Mesenchymal stem cell (in vitro differentiated cells and primary cell): ENCODE data around the gene RC3H1.
"Not testable (repeated sequence)": the region's sequence is repeated elsewhere in the genome, so short reads cannot be mapped to it uniquely, and the experiment has no call there.

Source experiments
- DNase-seq: peaks from one replicate; pipeline ENCODE4 v3.0.0-alpha.2; 2013
- H2AFZ ChIP-seq: one replicate; pipeline ENCODE4 v1.6.1; 2013; ENCODE audit warnings: low read depth, mild to moderate bottlenecking, control low read depth, inconsistent platforms, low read length, moderate library complexity
- H2AK5ac ChIP-seq: 2 replicates; pipeline ENCODE4 v1.6.1; 2013; ENCODE audit warnings: low read length, moderate library complexity, mild to moderate bottlenecking, inconsistent platforms; ENCODE audit not compliant: severe bottlenecking
- H2BK120ac ChIP-seq: one replicate; pipeline ENCODE4 v1.6.1; 2013; ENCODE audit warnings: low read depth, mild to moderate bottlenecking, inconsistent platforms, low read length, moderate library complexity
- H2BK12ac ChIP-seq, 2 experiments: one replicate each; pipeline ENCODE4 v1.6.1; 2013; ENCODE audit warnings: inconsistent platforms in 2 of 2, low read length in 2 of 2, mild to moderate bottlenecking in 2 of 2, moderate library complexity in 2 of 2, control low read depth in 1 of 2
- H2BK15ac ChIP-seq: one replicate; pipeline ENCODE4 v1.6.1; 2013; ENCODE audit warnings: mild to moderate bottlenecking, low read depth, inconsistent platforms; ENCODE audit not compliant: poor library complexity, severe bottlenecking
- H2BK5ac ChIP-seq: 2 replicates; pipeline ENCODE4 v1.6.1; 2013; ENCODE audit warnings: low read depth, mild to moderate bottlenecking, low read length, control low read depth, inconsistent platforms; ENCODE audit not compliant: poor library complexity, severe bottlenecking
- H3K14ac ChIP-seq, 2 experiments: one replicate each; pipeline ENCODE4 v1.6.1; 2013; ENCODE audit warnings: inconsistent platforms in 2 of 2, low read length in 2 of 2, control low read depth in 1 of 2, mild to moderate bottlenecking in 1 of 2, moderate library complexity in 1 of 2
- H3K18ac ChIP-seq, 2 experiments: one replicate each; pipeline ENCODE4 v1.6.1; 2013; ENCODE audit warnings: inconsistent platforms in 2 of 2, low read length in 2 of 2, control low read depth in 1 of 2, low read depth in 1 of 2, mild to moderate bottlenecking in 1 of 2
- H3K23ac ChIP-seq, 2 experiments: one replicate each; pipeline ENCODE4 v1.6.1; 2013; ENCODE audit warnings: inconsistent platforms in 2 of 2, low read length in 2 of 2, mild to moderate bottlenecking in 2 of 2, moderate library complexity in 2 of 2, control low read depth in 1 of 2
- H3K27ac ChIP-seq: 2 replicates; pipeline ENCODE4 v1.5.1; 2013; ENCODE audit warnings: mild to moderate bottlenecking, moderate library complexity, low read length, control low read depth, inconsistent platforms; ENCODE audit not compliant: poor library complexity, severe bottlenecking
- H3K27me3 ChIP-seq, 2 experiments: 2 replicates each; pipeline versions ENCODE4 v1.6.1 to v1.7.0; 2013; ENCODE audit warnings: low read length in 2 of 2, mild to moderate bottlenecking in 2 of 2, moderate library complexity in 2 of 2, control low read depth in 1 of 2, inconsistent platforms in 1 of 2; ENCODE audit not compliant: control insufficient read depth in 1 of 2, insufficient read depth in 1 of 2
- H3K36me3 ChIP-seq, 2 experiments: 2 replicates each; pipeline versions ENCODE4 v1.6.1 to v1.7.0; 2013; ENCODE audit warnings: low read length in 2 of 2, control low read depth in 1 of 2, inconsistent platforms in 1 of 2, low read depth in 1 of 2, mild to moderate bottlenecking in 1 of 2; ENCODE audit not compliant: insufficient read depth in 2 of 2, control insufficient read depth in 1 of 2
- H3K4ac ChIP-seq, 2 experiments: one replicate each; pipeline ENCODE4 v1.6.1; 2013; ENCODE audit warnings: inconsistent platforms in 2 of 2, low read length in 2 of 2, mild to moderate bottlenecking in 2 of 2, moderate library complexity in 2 of 2, control low read depth in 1 of 2, low read depth in 1 of 2
- H3K4me1 ChIP-seq: 2 replicates; pipeline ENCODE4 v1.6.1; 2013; ENCODE audit warnings: low read depth, low read length, control low read depth; ENCODE audit not compliant: control insufficient read depth, insufficient read depth
- H3K4me2 ChIP-seq: 2 replicates; pipeline ENCODE4 v1.6.1; 2013; ENCODE audit warnings: low read length, mild to moderate bottlenecking, inconsistent platforms; ENCODE audit not compliant: poor library complexity, severe bottlenecking
- H3K4me3 ChIP-seq, 2 experiments: 2 replicates each; pipeline versions ENCODE4 v1.5.1 to v1.7.0; 2013; ENCODE audit warnings: low read length in 2 of 2, mild to moderate bottlenecking in 2 of 2, control low read depth in 1 of 2, low read depth in 1 of 2; ENCODE audit not compliant: insufficient read depth in 1 of 2
- H3K79me1 ChIP-seq: replicated peaks from 2 replicates; pipeline ENCODE4 v1.6.1; 2013; ENCODE audit warnings: mild to moderate bottlenecking, control low read depth, low read length, inconsistent platforms; ENCODE audit not compliant: poor library complexity, severe bottlenecking
- H3K9ac ChIP-seq: 2 replicates; pipeline ENCODE4 v1.7.0; 2013; ENCODE audit warnings: mild to moderate bottlenecking, low read length, moderate library complexity
- H3K9me3 ChIP-seq: 2 replicates; pipeline ENCODE4 v1.7.0; 2013; ENCODE audit warnings: mild to moderate bottlenecking, low read length; ENCODE audit not compliant: control insufficient read depth
- H4K8ac ChIP-seq: one replicate; pipeline ENCODE4 v1.6.1; 2013; ENCODE audit warnings: inconsistent platforms, mild to moderate bottlenecking, low read length, moderate library complexity
- H4K91ac ChIP-seq: one replicate; pipeline ENCODE4 v1.6.1; 2013; ENCODE audit warnings: mild to moderate bottlenecking, low read length, inconsistent platforms
- WGBS: methylation state at CpG from one replicate; pipeline ENCODE4 v1.1.7; 2013; ENCODE audit warnings: mixed read lengths; 5-methylcytosine and 5-hydroxymethylcytosine counted together

RC3H1 gene

DNA sequence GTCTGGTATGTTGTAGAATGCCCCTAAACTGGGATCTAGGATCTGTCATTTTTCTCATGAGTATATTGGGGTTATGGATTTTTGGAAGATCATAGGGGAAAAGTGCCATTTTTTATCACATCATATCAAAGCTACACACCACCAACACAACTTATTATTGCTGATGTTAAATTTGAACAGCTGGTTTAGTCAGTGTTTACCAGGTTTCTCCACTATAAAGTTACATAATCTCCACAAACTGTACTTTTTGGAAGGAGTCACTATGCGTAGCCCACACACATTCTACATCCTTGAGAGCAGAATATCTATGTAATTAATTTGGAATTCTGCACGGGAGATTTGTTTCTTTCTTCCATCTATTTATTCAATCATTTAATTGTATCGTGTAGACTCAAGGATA lies 35.2 kb downstream of the RC3H1 start:
- Histone ChIP-seq H2BK120ac (no peak overlapping the region), H3K27me3 (no peaks in the 10 kb centered on the region), H4K8ac (no peak overlapping the region), H3K9ac (no peak overlapping the region), H3K4me3 (no peak overlapping the region), H4K91ac (no peak overlapping the region), H2BK5ac (no peak overlapping the region), H2BK12ac (no peak overlapping the region), H3K23ac (no peak overlapping the region), H3K4me1 (no peaks in the 10 kb centered on the region), H3K14ac (no peak overlapping the region), H2BK15ac (no peak overlapping the region), H3K36me3 (peaks cover 22 to 83% of the 10 kb centered on the region in 2 experiments), H3K27ac (no peak overlapping the region), H3K18ac (no peak overlapping the region), H3K79me1 (peaks cover 18% of the 10 kb centered on the region), H3K4me2 (no peak overlapping the region), H2AFZ (no peak overlapping the region), H3K9me3 (no peaks in the 10 kb centered on the region), H3K4ac (no peak overlapping the region), H2AK5ac (no peak overlapping the region)
- no CpG with 5 or more reads among the region's 3 CpGs for WGBS
- DNase-seq: no peak

DNA sequence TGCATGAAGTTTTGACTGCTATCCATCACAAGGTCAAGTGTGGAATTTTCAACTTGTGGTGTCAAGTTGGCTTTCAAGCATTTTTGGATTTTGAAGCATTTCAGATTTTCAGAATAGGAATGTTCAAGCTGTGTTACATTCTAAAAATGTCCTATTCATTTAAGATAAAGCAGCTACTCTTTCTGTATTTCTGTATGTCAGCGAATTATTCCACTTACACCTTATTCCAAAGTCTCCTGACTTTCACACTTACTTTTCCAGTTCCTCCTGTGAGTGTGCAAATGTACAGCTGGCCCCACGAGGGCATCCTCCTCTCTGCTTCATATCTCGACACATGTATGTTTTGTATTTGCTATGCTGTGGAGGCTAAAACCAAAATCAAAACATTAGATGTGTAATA lies 51.9 kb downstream of the RC3H1 start:
- H4K8ac ChIP-seq: no peak overlapping the region
- H3K27me3 ChIP-seq: no peaks in the 10 kb centered on the region
- H4K91ac ChIP-seq: no peak overlapping the region
- H3K18ac ChIP-seq: no peak overlapping the region
- DNase-seq: no peak
- no peak overlapping the region for H2BK5ac ChIP-seq
- H3K9ac ChIP-seq: no peak overlapping the region
- H3K14ac ChIP-seq: no peak overlapping the region
- H3K4me1 ChIP-seq: no peaks in the 10 kb centered on the region
- H2AK5ac ChIP-seq: no peak overlapping the region
- peaks cover 22 to 84% of the 10 kb centered on the region in 2 experiments for H3K36me3 ChIP-seq
- no peaks in the 10 kb centered on the region for H3K9me3 ChIP-seq
- no peak overlapping the region for H3K4ac ChIP-seq
- H3K79me1 ChIP-seq: peaks cover 17% of the 10 kb centered on the region
- H2BK15ac ChIP-seq: no peak overlapping the region
- no peak overlapping the region for H3K27ac ChIP-seq
- H3K4me2 ChIP-seq: no peak overlapping the region
- H3K4me3 ChIP-seq: no peak overlapping the region
- no peak overlapping the region for H2BK120ac ChIP-seq
- 89% methylated on average over 1 of the region's 3 CpGs for WGBS
- H2AFZ ChIP-seq: no peak overlapping the region
- H3K23ac ChIP-seq: no peak overlapping the region
- no peak overlapping the region for H2BK12ac ChIP-seq

DNA sequence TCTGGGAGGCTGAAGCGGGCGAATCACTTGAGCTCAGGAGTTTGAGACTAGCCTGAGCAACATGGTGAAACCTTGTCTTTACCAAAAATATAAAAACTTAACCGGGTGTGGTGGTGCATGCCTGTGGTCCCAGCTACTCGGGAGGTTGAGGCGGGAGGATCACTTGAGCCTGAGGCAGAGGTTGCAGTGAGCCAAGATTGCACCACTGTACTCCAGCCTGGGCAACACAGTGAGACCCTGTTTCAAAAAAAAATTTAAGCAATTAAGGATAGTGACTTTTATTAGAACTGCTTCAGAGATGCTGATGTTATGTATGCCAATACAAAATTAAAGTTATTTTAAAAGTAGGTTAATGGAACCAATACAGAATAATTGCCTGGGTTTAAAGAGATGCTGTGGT lies 56.3 kb downstream of the RC3H1 start:
- not testable (repeated sequence) for H2AK5ac ChIP-seq, H3K9me3 ChIP-seq, H3K18ac ChIP-seq, H3K9ac ChIP-seq, H3K27ac ChIP-seq, H3K4me3 ChIP-seq, H2BK120ac ChIP-seq, H3K4me1 ChIP-seq, H2BK5ac ChIP-seq, H2BK12ac ChIP-seq, H3K4ac ChIP-seq, H4K8ac ChIP-seq, H3K27me3 ChIP-seq, H3K23ac ChIP-seq, H4K91ac ChIP-seq, DNase-seq, H3K4me2 ChIP-seq, H2BK15ac ChIP-seq, H3K14ac ChIP-seq, H2AFZ ChIP-seq
- Histone ChIP-seq H3K36me3 (peaks cover 28 to 87% of the 10 kb centered on the region in 2 experiments), H3K79me1 (peaks cover 16% of the 10 kb centered on the region)
- WGBS: 100% methylated on average over 5 of the region's 5 CpGs

- no peak overlapping the region for H3K4ac ChIP-seq
- no peak overlapping the region for H3K4me3 ChIP-seq
- H3K27ac ChIP-seq: no peak overlapping the region
- no peak overlapping the region for H2BK15ac ChIP-seq
- no peak overlapping the region for H3K23ac ChIP-seq
- no peak overlapping the region for H3K14ac ChIP-seq
- H2BK120ac ChIP-seq: no peak overlapping the region
- H3K4me1 ChIP-seq: no peaks in the 10 kb centered on the region
- H3K36me3 ChIP-seq: peaks cover 30 to 92% of the 10 kb centered on the region in 2 experiments
- no CpG with 5 or more reads among the region's 1 CpG for WGBS
- H4K8ac ChIP-seq: no peak overlapping the region
- H3K9ac ChIP-seq: no peak overlapping the region
- no peaks in the 10 kb centered on the region for H3K27me3 ChIP-seq
- H3K9me3 ChIP-seq: no peaks in the 10 kb centered on the region
- H2AFZ ChIP-seq: no peak overlapping the region
- H3K79me1 ChIP-seq: peaks cover 15% of the 10 kb centered on the region
- no peak overlapping the region for H3K18ac ChIP-seq
- no peak overlapping the region for H2BK5ac ChIP-seq
- no peak overlapping the region for H2BK12ac ChIP-seq
- H3K4me2 ChIP-seq: no peak overlapping the region
- no peak for DNase-seq
- no peak overlapping the region for H2AK5ac ChIP-seq
- no peak overlapping the region for H4K91ac ChIP-seq
Measured at GRCh38 chr1:173963477-173963876, 58.7 kb downstream of the RC3H1 start.
